NCI-H187 (cell line): ENCODE results near the gene RERE.
"Not testable (repeated sequence)": the region's sequence is repeated elsewhere in the genome, so short reads cannot be mapped to it uniquely, and the experiment has no call there.

Experiments
- DNase-seq, 2 experiments: peaks; one replicate each; lab custom pipeline; 2025; lab: John Stamatoyannopoulos, UW

RERE gene

DNA sequence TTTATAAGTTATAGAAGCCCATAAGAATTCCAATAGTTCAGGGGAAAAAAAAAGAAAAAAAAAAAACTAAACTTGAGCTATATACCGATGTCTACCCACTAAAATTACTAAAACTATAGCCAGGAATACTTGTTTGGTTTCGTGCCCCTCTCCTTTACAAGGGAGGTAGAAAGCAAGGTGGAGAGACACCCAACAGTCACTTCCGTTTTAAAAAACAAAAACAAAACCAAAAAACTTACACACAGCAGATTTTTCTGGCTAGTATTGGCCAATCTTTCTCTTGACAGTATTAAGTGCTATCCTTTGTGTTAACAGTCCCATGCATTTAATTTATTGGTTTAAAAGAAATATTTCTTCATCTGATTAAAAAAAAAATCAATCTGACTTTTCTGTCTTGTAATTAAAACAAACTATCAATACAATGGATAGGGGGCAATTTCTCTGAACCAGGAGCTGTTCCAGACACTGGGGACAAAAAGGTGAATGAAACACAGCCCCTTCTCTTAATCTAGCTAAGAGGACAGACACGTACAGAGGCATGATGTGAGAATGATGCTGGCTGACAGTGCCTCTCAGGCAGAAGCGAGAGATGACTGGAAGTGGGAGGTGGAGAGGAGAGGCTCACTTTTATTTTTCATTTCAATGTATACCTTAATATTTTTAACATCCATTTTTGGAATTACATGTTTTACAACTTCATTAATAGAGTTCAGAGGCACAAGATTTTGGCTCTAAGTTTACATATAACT lies 214.8 kb downstream of the RERE start:
- no peak for DNase-seq

DNA sequence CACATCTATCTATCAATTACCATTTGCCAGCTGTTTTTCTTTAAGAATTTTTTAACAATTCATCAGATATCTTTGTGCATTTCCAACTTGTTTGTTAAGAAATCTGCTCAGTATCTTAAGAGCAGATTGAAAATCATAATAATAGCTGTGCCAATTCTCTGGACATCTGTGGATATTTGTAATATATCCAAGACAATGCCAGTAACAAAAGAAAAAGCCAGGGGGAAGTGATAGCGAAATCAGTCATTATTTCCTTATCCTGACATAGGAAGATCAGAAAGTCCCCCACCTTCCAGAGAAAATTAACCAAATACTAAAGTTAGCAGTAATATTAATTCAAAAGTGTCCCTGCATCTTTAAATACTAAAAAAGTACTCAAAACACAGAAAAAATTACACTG lies 217.1 kb downstream of the RERE start:
- DNase-seq, result no peak

GRCh38 chr1:8599646-8600212 lies 217.7 kb downstream of the RERE start:
- no peak for DNase-seq

DNA sequence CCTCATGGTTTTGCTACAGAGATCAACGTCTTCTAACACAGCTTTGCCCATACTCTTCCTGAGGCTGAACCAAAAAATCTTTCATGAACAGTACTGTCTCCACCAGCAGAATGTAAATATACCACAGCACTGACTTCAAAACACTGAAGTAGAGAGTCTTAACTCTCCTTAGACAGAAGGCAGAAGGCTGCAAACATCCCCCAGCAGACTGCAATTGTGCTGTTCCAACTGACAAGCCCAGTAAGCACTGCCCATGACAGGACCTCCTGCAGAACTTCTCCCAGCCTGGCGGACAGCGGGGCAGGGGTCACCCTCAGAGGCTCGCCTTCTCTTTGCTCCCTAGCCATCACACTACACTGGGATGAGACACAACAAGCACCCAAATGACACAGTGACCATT lies 218.7 kb downstream of the RERE start:
- no peak for DNase-seq

DNA sequence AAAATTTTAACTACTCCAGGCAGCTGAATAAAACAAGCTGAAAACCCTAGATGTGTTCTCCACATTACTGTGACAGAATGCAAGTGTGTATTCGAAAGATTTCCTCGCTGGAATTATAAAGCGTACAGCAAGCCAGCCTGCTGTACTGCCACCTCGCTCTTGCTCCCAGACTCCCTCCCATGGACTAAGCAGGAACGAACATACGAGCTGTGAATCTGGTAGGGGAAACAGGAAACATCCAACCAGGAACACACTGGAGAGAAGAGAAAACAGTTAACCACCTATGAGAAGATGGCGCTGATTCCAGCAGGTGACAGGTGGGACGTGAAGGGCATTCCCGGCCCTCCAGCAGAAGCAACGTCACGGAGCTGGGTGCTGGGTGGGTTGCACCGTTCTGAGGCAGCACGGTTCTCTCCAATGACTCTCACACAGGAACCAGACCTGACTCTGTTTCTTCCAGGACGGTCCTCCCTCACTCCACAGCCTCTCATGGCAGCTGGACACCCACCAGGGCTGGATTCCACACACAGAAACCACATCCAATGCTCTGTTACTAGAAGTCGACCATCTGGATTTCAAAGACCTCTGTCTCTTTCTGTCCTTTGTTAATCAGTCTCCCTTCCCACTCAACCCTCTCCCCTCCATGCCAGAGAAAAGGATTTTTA lies 219.2 kb downstream of the RERE start:
- DNase-seq, result no peak

DNA sequence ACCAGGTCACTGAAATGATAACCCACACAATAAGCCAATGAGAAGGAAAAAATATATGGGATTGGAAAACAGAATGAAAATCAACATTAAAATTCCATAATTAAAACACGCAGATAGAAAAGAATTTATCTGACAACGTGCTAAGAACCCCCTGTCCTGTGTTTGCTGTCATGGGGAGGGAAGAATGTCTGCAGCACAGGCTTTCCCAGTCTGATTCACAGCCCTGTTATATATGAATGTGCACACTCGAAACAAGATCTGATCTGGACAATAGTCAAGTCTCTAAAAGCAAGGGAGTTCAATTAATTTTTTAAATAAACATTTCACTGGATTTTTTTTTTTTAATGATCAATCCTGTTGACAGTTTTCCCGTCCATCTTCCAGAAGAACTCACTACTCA lies 220.0 kb downstream of the RERE start:
- no peak for DNase-seq

DNA sequence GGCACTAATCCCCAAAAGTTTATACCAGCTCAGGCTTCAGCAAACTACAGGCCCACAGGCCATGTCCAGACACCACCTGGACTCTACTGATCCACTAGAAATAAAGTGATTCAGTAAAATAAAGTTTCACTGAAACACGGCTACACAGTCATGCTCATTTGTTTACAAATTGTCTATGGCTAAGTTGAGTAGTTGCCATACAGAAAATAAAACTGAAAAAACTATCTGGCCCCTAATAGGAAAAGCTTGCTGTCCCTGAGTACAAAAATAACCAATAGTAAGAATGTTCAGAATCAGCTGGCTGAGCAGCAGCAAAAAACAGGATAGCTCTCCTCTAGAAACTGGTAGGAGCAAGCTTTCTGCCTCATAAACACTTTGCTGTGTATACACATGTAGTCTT lies 221.5 kb downstream of the RERE start:
- no peak for DNase-seq

- no peak for DNase-seq
These were observed 222.1 kb downstream of the RERE start for GRCh38 chr1:8595332-8595731.

GRCh38 chr1:8593292-8593691 lies 224.1 kb downstream of the RERE start:
- not testable (repeated sequence) for DNase-seq

- DNase-seq, result no peak
These were observed 225.9 kb downstream of the RERE start for GRCh38 chr1:8591569-8591968.

GRCh38 chr1:8590721-8591351 lies 226.6 kb downstream of the RERE start:
- DNase-seq, result no peak

DNA sequence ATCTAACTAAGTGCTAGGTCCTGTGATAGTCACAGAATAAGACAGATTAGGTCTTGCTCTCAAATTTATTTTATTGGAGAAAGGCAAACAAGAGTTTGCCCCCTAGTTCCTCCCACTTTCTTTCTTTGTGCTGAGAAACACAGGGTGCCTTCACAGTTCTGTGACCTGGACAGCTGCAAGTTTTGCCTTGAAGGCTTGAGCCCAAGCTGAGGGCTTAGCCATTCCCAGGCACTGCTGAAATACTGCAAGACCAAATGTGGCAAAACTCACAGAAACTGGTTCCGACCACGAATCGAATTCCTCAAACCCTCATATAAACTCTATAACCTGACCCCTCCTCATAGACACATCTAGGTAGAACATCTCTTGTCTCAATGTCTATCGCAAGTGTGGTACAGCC lies 227.9 kb downstream of the RERE start:
- no peak for DNase-seq

- no peak for DNase-seq
These were observed 229.7 kb downstream of the RERE start for GRCh38 chr1:8587784-8588183.

- no peak for DNase-seq
These were observed 231.0 kb downstream of the RERE start for GRCh38 chr1:8586438-8586837.

GRCh38 chr1:8584316-8584715 lies 233.1 kb downstream of the RERE start:
- DNase-seq, result no peak

DNA sequence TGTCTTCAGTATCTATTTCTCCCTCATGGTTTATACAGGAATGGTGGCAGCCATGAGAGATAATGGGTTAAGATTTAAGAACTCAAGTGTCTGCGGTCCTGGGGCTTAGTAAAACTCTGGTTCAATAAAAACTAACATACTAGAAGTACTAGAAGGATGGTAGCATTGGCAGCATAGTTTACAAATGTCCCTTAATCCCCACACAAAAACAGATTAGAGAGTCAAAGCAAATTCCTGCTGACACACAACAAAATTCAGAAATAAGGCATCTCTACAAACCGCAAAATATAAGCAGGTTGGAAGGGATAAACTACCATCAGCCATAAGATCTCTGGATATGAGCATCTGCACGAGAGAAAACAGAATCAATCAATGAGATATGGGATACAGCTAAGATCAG lies 234.4 kb downstream of the RERE start:
- DNase-seq, result no peak

- DNase-seq, result no peak
These were observed 236.9 kb downstream of the RERE start for GRCh38 chr1:8580566-8580965.

DNA sequence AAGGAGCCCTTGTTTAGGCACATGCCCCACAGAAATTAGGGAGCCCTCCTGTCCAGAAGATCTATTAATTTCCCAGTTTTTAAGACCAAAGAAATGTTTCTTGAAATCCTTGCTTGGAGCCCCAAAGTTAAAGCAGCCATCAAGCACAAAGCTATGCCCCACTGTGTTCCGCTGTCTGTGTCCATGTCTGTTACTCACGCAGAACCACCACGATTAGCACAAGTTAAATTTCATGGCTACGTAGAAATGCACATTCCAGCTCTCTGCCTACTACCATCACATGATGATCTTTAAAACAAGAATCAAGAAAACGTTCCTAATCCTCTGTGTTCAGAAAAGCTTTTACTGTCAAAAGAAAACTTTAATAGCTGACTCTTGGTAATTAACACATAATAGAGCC lies 238.5 kb downstream of the RERE start:
- no peak for DNase-seq

DNA sequence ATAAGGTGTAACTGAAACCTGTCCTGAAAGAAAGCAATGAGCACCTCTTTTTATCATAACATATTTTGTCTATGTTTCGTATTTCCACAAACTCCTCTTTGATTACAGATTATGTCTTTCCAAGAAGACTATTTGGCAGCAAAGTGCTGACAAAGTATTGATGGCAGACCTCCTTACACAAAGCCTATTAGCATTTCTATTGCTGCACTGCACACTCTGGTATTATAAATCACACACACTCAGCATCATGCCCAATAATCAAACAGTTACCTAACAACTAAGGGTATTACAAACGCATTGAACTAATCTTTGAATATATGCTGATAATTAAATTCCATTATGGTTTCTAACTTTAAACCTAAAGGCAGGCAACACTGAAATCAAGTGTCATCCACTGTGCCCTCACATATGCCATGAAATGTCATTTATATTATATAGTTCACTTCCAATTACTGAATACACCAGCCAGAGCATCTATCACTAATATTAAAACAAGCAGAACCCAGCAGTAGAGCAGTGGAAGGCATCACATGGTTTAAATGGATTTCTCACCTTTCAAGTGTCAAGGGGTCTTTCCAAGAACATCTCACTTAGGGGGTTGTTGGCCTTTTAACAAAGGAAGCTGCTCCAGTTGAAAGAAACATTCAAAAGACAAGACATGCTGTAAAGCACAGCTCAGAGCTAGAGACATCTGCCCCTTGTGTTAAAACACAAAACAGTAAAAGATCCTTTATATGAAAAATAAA lies 239.1 kb downstream of the RERE start:
- no peak for DNase-seq

DNA sequence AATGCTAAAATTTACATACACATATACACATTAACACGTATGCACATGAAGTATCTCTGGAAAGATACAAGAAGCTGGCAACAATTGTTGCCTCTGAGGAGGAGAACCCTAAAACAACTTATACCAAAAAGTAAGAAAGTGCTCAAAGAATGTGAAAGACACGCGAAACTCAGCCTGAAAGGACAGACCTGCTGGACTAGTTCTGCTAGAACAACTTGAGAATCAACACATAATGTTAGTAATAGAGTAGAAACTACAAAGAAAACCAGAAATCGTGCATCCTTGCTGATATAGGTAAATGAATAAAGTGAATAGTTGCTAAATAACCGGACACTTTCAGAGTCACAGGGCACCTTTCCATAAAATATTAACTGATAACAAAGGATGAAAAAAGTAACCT lies 242.5 kb downstream of the RERE start:
- no peak for DNase-seq

DNA sequence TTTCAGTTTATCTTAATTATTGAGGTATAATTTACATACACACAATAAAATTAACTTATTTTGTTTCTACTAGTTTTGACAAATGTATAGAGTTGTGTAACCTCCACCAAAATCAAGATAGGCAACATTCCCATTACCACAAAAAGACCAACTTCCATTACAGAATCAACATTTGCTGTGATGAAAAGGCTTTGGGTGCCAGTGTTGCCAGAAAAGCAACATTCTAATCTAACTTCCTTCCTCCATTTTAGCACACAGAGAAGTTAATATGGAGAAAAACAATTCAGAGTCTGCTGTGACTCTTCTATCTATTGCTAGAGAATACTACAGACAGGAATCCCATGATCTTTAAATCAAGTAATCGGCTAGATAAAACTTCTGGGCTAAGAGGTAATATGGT lies 245.3 kb downstream of the RERE start:
- no peak for DNase-seq

DNA sequence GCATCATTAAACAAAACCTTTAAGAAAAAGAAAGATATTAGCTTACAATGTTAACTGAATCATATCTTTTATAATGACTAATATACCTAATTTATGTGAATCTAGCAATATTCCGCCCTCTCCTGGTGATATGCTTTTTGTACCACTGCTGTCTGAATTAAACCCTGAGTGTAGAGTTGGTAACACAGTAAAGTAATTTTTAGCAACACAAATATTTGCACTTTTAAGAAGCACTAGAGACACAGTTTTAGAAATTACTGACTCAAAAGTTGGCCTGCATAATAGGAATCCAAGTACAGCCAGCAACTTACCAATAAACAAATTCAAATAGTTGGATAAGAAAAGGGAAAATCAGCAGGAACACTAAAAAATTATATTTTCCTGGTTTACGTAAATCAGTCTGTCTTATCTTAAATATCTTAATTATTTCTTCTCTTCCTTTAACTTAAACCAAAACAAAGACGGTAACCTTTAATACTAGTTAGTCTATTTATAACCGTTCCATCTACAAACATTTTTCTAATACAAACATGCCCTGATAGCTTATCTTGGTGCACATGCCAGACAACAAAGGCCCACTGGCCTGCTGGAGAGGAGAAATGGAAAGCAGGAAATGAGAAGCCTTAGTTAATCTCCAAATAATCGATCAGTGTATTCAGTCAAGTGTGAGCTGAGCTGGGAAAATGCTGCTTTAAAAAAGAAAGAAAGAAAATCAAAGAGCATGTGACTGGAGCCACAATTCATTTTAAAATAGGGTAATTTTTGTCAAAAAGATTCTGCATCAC lies 246.0 kb downstream of the RERE start:
- no peak for DNase-seq
